ENCODE measurements around the gene AFAP1. TPM values are rescaled to one million over a fixed set of nuclear protein-coding genes. Genes with fewer than 3 reads are reported as not detected.

The AFAP1 gene
- total and polyA plus RNA-seq, 2 donors (not counting 3 experiments of a cell fraction or from before 2014, with no cell fraction given): 32.3 to 103 TPM

DNA sequence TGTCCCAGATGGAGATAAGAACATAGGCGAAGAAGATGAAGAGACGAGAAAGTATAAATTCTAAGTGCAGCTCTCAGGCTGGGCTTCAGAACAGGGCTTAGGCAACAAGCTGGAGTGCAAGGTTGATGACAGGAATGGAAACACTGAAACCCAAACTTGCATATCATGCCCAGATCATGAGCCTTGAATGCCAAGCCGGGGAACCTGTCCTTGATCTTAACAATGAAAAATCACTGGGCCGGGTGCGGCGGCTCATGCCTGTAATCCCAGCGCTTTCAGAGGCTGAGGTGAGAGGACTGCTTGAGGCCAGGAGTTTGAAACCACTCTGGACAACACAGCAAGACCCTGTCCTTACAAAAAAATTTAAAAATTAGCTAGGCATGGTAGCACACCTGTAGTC is 17.2 kb downstream of the AFAP1 start:
- Histone ChIP-seq H3K9me3 (replicated peaks; ENCODE audit: control insufficient read depth, insufficient read depth, low read length) (no peaks in the 10 kb centered on the region), H3K27ac (ENCODE audit: insufficient read depth, low read depth, low read length) (no peak overlapping the region), H3K9me1 (replicated peaks; ENCODE audit: control insufficient read depth, extremely low read depth, insufficient read depth, low read length) (no peaks in the 10 kb centered on the region), H2AFZ (ENCODE audit: low read depth, low read length) (no peak overlapping the region), H3K36me3 (ENCODE audit: control insufficient read depth in 2 of 2, extremely low read depth in 1 of 2, insufficient read depth in 2 of 2, low read length in 2 of 2) (peaks cover 0 to 4% of the 10 kb centered on the region in 2 experiments), H3K4me2 (ENCODE audit: insufficient read depth, low read length) (no peak overlapping the region), H3K4me1 (ENCODE audit: control insufficient read depth, extremely low read depth, insufficient read depth, low read length) (peaks cover 44% of the 10 kb centered on the region), H3K9ac (replicated peaks; ENCODE audit: extremely low read depth, insufficient read depth, low read length) (no peak overlapping the region), H3K27me3 (ENCODE audit: control insufficient read depth in 2 of 2, insufficient read depth in 2 of 2, low read length in 2 of 2) (no peaks in the 10 kb centered on the region), H3K79me2 (ENCODE audit: control insufficient read depth, insufficient read depth, low read length) (peaks cover 100% of the 10 kb centered on the region), H4K20me1 (replicated peaks; ENCODE audit: control insufficient read depth, extremely low read depth, insufficient read depth, low read length) (peaks cover 5% of the 10 kb centered on the region), H3K4me3 (replicated peaks in 1 of 3; ENCODE audit: insufficient read depth in 1 of 3, low read depth in 1 of 3, low read length in 3 of 3) (no peak overlapping the region)
- CTCF ChIA-PET: interaction anchor here (1.2 to 9.2 kb wide), 4 partner anchors 9 to 120 kb away, joined by 3 to 53 read pairs (median 6); partner anchors contain the start of gene AFAP1
- DNase-seq (ENCODE audit: low read depth, low spot score) (no peak), FAIRE-seq (no peak)
- POLR2A ChIA-PET: interaction anchor here (1.7 kb wide), 1 partner anchor 18 kb away, joined by 5 read pairs; the partner anchor contains the start of gene AFAP1
- dilution Hi-C loops (cut with MboI; ENCODE audit: extremely low pct_ligation_motif_present, low sequenced_read_pairs) (no loop called here), intact Hi-C loops (cut with micrococcal nuclease) (no loop called here)
- TF ChIP-seq GATA2 (IDR thresholded peaks at IDR 0.05; ENCODE audit: insufficient read depth, insufficient read length, low read depth, low read length) (no peak), POLR2A (IDR thresholded peaks at IDR 0.05; ENCODE audit: low read depth, low read length) (no peak), MYC (IDR thresholded peaks at IDR 0.05; ENCODE audit: low read depth, low read length) (no peak), JUN (IDR thresholded peaks at IDR 0.05; ENCODE audit: borderline replicate concordance, insufficient read depth, insufficient read length, low read depth) (no peak)
- TF ChIP-seq, protein P1, sequence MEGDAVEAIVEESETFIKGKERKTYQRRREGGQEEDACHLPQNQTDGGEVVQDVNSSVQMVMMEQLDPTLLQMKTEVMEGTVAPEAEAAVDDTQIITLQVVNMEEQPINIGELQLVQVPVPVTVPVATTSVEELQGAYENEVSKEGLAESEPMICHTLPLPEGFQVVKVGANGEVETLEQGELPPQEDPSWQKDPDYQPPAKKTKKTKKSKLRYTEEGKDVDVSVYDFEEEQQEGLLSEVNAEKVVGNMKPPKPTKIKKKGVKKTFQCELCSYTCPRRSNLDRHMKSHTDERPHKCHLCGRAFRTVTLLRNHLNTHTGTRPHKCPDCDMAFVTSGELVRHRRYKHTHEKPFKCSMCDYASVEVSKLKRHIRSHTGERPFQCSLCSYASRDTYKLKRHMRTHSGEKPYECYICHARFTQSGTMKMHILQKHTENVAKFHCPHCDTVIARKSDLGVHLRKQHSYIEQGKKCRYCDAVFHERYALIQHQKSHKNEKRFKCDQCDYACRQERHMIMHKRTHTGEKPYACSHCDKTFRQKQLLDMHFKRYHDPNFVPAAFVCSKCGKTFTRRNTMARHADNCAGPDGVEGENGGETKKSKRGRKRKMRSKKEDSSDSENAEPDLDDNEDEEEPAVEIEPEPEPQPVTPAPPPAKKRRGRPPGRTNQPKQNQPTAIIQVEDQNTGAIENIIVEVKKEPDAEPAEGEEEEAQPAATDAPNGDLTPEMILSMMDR (IDR thresholded peaks at IDR 0.05; ENCODE audit: extremely low read depth in 1 of 2, insufficient read depth in 1 of 2, low read depth in 1 of 2, low read length in 2 of 2): no peak
- no TSS peak for BruUV-seq (replicated peaks)

DNA sequence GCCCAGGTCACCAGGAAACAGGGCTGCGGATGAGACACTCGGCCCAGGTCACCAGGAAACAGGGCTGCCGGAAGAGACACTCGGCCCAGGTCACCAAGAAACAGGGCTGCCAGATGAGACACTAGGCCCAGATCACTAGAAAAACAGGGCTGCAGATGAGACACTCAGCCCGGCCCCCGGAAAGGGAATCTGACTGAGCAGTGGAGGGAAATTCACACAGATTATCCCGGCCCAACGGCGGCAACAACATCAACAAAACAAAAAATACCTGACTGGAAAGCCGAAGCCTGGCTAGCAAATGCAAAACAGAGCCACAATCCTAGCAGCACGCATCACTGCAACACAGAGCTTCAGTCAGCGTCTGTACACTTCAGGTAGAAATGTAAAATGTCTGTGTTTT is 20.7 kb downstream of the AFAP1 start:
- DNase-seq (ENCODE audit: low read depth, low spot score) (peak; percentile 49), FAIRE-seq (no peak)
- BruUV-seq (replicated peaks): no TSS peak
- Histone ChIP-seq H3K9me1 (replicated peaks; ENCODE audit: control insufficient read depth, extremely low read depth, insufficient read depth, low read length) (no peaks in the 10 kb centered on the region), H3K9me3 (replicated peaks; ENCODE audit: control insufficient read depth, insufficient read depth, low read length) (no peaks in the 10 kb centered on the region), H2AFZ (ENCODE audit: low read depth, low read length) (no peak overlapping the region), H3K27ac (ENCODE audit: insufficient read depth, low read depth, low read length) (peak overlapping the region; percentile 73), H3K4me2 (ENCODE audit: insufficient read depth, low read length) (peak overlapping the region; percentile 1), H3K4me3 (replicated peaks in 1 of 3; ENCODE audit: insufficient read depth in 1 of 3, low read depth in 1 of 3, low read length in 3 of 3) (no peak overlapping the region), H3K79me2 (ENCODE audit: control insufficient read depth, insufficient read depth, low read length) (peaks cover 100% of the 10 kb centered on the region), H3K9ac (replicated peaks; ENCODE audit: extremely low read depth, insufficient read depth, low read length) (no peak overlapping the region), H3K36me3 (ENCODE audit: control insufficient read depth in 2 of 2, extremely low read depth in 1 of 2, insufficient read depth in 2 of 2, low read length in 2 of 2) (peaks cover 0 to 2% of the 10 kb centered on the region in 2 experiments), H3K27me3 (ENCODE audit: control insufficient read depth in 2 of 2, insufficient read depth in 2 of 2, low read length in 2 of 2) (no peaks in the 10 kb centered on the region), H4K20me1 (replicated peaks; ENCODE audit: control insufficient read depth, extremely low read depth, insufficient read depth, low read length) (peaks cover 4% of the 10 kb centered on the region), H3K4me1 (ENCODE audit: control insufficient read depth, extremely low read depth, insufficient read depth, low read length) (peaks cover 29% of the 10 kb centered on the region)
- POLR2A ChIA-PET: no interaction called here
- CTCF ChIA-PET: interaction anchor here (0.6 to 1.2 kb wide), 4 partner anchors 8 to 115 kb away, joined by 3 to 4 read pairs (median 3); no protein-coding TSS in a partner anchor
- TF ChIP-seq EZH2 (IDR thresholded peaks at IDR 0.05; ENCODE audit: borderline replicate concordance, low read depth, low read length, severe bottlenecking): no peak
- TF ChIP-seq, protein P1 (IDR thresholded peaks at IDR 0.05; ENCODE audit: extremely low read depth in 1 of 2, insufficient read depth in 1 of 2, low read depth in 1 of 2, low read length in 2 of 2): no peak
- no peak for TF ChIP-seq GATA2 (IDR thresholded peaks at IDR 0.05; ENCODE audit: insufficient read depth, insufficient read length, low read depth, low read length)
- TF ChIP-seq, protein P2, sequence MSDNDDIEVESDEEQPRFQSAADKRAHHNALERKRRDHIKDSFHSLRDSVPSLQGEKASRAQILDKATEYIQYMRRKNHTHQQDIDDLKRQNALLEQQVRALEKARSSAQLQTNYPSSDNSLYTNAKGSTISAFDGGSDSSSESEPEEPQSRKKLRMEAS (IDR thresholded peaks at IDR 0.05; ENCODE audit: insufficient read depth, insufficient read length): no peak
- TF ChIP-seq FOS (IDR thresholded peaks at IDR 0.05; ENCODE audit: borderline replicate concordance, insufficient read depth, low read length): peak; percentile 5
- TF ChIP-seq POLR2AphosphoS5 (IDR thresholded peaks at IDR 0.05; ENCODE audit: insufficient read depth, low read depth, low read length): peak; percentile 10
- TF ChIP-seq POLR2A (IDR thresholded peaks at IDR 0.05; ENCODE audit: low read depth, low read length): no peak
- dilution Hi-C loops (cut with MboI; ENCODE audit: extremely low pct_ligation_motif_present, low sequenced_read_pairs) (no loop called here), intact Hi-C loops (cut with micrococcal nuclease) (loop anchor here (5.0 kb wide), 1 partner anchor 273 kb away; no protein-coding TSS in a partner anchor)
